B cell (primary cell): ENCODE measurements around the gene ZNF716. TPM values are rescaled to one million over a fixed set of nuclear protein-coding genes. Genes with fewer than 3 reads are reported as not detected.
"Not testable (repeated sequence)": the region's sequence is repeated elsewhere in the genome, so short reads cannot be mapped to it uniquely, and the experiment has no call there.

Experiments used
- ATAC-seq: fragments of 200-7000 bp; cut with Tn5 transposase; one replicate; pipeline ENCODE4 v1.10.0; 2021; ENCODE audit warnings: low read depth, mild to moderate bottlenecking, moderate number of reproducible peaks, moderate library complexity
- CTCF ChIA-PET: fragments of 350-600 bp; sonication (Branson Sonifier 250); formaldehyde crosslinking; loops from one replicate; lab custom pipeline; 2021; ENCODE audit warnings: antibody characterized with exemption, inconsistent platforms; lab: Charles Lee
- POLR2A ChIA-PET: fragments of 350-600 bp; sonication (Branson Sonifier 250); formaldehyde crosslinking; loops from one replicate; lab custom pipeline; 2021; ENCODE audit warnings: antibody characterized with exemption; lab: Charles Lee
- DNase-seq: peaks from one replicate; pipeline ENCODE4 v3.0.0; 2013
- H2AFZ ChIP-seq: 2 replicates; pipeline ENCODE4 v1.6.1; 2012; ENCODE audit warnings: mild to moderate bottlenecking, low read depth, low read length; ENCODE audit not compliant: insufficient read depth, poor library complexity, severe bottlenecking
- H3K27ac ChIP-seq, 2 donors: 1 replicate in 1 of 2; 2 replicates in 1 of 2; pipeline ENCODE4 v1.5.1; 2012 to 2013; ENCODE audit warnings: low read length in 2 of 2, mild to moderate bottlenecking in 2 of 2, moderate library complexity in 1 of 2
- H3K27me3 ChIP-seq, 4 experiments: fragments of 200-600 bp in 1 of 4; sonication (generic) in 1 of 4; replicated peaks in 1 of 4; 1 replicate in 2 of 4; 2 replicates in 2 of 4; pipeline versions ENCODE4 v1.6.1 to v1.7.0; 2013 to 2016; ENCODE audit warnings: low read length in 3 of 4, mild to moderate bottlenecking in 2 of 4, mixed read lengths in 1 of 4, moderate library complexity in 1 of 4; ENCODE audit not compliant: insufficient read depth in 4 of 4, control insufficient read depth in 3 of 4; ENCODE audit errors: control extremely low read depth in 1 of 4
- H3K36me3 ChIP-seq, 2 experiments: replicated peaks in 1 of 2; 1 replicate in 1 of 2; 2 replicates in 1 of 2; pipeline versions ENCODE4 v1.6.1 to v1.7.1; 2013; ENCODE audit warnings: low read length in 1 of 2; ENCODE audit not compliant: insufficient read depth in 2 of 2, control insufficient read depth in 1 of 2; ENCODE audit errors: control extremely low read depth in 1 of 2, extremely low read depth in 1 of 2
- H3K4me1 ChIP-seq, 2 donors: fragments of 200-600 bp in 1 of 2; sonication (generic) in 1 of 2; 1 replicate in 1 of 2; 2 replicates in 1 of 2; pipeline versions ENCODE4 v1.5.1 to v1.6.1; 2013 to 2017; ENCODE audit warnings: low read length in 2 of 2; ENCODE audit not compliant: control insufficient read depth in 2 of 2, insufficient read depth in 2 of 2
- H3K4me2 ChIP-seq: replicated peaks from 2 replicates; pipeline ENCODE3; 2012; ENCODE audit warnings: mild to moderate bottlenecking, low read depth, low read length; ENCODE audit not compliant: poor library complexity, severe bottlenecking
- H3K4me3 ChIP-seq, 5 experiments: fragments of 200-600 bp in 1 of 5; sonication (generic) in 1 of 5; 1 replicate in 3 of 5; 2 replicates in 2 of 5; pipeline versions ENCODE4 v1.5.1 to v1.7.0; 2011 to 2016; ENCODE audit warnings: low read length in 4 of 5, mild to moderate bottlenecking in 4 of 5, low read depth in 2 of 5, control low read depth in 1 of 5, moderate library complexity in 1 of 5; ENCODE audit not compliant: insufficient read depth in 1 of 5; ENCODE audit errors: control extremely low read depth in 1 of 5, extremely low read depth in 1 of 5
- H3K79me2 ChIP-seq: fragments of 200-600 bp; sonication (generic); one replicate; pipeline ENCODE4 v1.6.0; 2016; ENCODE audit warnings: low read length; ENCODE audit not compliant: control insufficient read depth, insufficient read depth
- H3K9ac ChIP-seq: fragments of 200-600 bp; sonication (generic); 2 replicates; pipeline ENCODE4 v1.6.1; 2017; ENCODE audit warnings: mild to moderate bottlenecking, low read length, moderate library complexity
- H3K9me3 ChIP-seq, 3 donors: one replicate each; pipeline versions ENCODE4 v1.6.1 to v1.7.1; 2013; ENCODE audit warnings: low read length in 2 of 3; ENCODE audit not compliant: control insufficient read depth in 2 of 3, insufficient read depth in 1 of 3; ENCODE audit errors: control extremely low read depth in 1 of 3
- H4K20me1 ChIP-seq: 2 replicates; pipeline ENCODE4 v1.6.0; 2012; ENCODE audit warnings: mild to moderate bottlenecking, low read length; ENCODE audit not compliant: insufficient read depth, control insufficient read depth, poor library complexity, severe bottlenecking
- H3K27ac Mint-ChIP-seq: one replicate; pipeline ENCODE4 v1.8.0; 2021; ENCODE audit warnings: mixed read lengths
- H3K27me3 Mint-ChIP-seq: one replicate; pipeline ENCODE4 v1.8.0; 2021; ENCODE audit warnings: mixed read lengths
- H3K4me1 Mint-ChIP-seq: one replicate; pipeline ENCODE4 v1.8.0; 2021; ENCODE audit warnings: mixed read lengths
- H3K4me3 Mint-ChIP-seq: one replicate; pipeline ENCODE4 v1.8.0; 2021; ENCODE audit warnings: mixed read lengths
- H3K9me3 Mint-ChIP-seq: one replicate; pipeline ENCODE4 v1.8.0; 2022; ENCODE audit warnings: mixed read lengths; ENCODE audit not compliant: insufficient read depth
- EZH2 ChIP-seq: IDR thresholded peaks from 2 replicates; pipeline ENCODE4 v1.6.1; 2012; ENCODE audit warnings: borderline replicate concordance, low read depth, mild to moderate bottlenecking, moderate library complexity, low read length; ENCODE audit not compliant: insufficient read depth, poor library complexity, severe bottlenecking
- WGBS: methylation state at CpG from one replicate; pipeline ENCODE4 v1.1.5; 2013; ENCODE audit warnings: missing lambda C conversion rate; ENCODE audit not compliant: insufficient coverage; 5-methylcytosine and 5-hydroxymethylcytosine counted together
- intact Hi-C: fragments of 100-400 bp; cut with micrococcal nuclease; formaldehyde crosslinking; loops from one replicate; pipeline ENCODE4 v1.10.0; 2022
- polyA plus RNA-seq: library from polyadenylated mRNA; depleted of rRNA; stranded (reverse); fragments of >200 nt; gene quantifications from 2 replicates; pipeline ENCODE4 v1.2.3, GENCODE V29; 2012
- total RNA-seq, 2 donors: library from RNA; stranded (reverse); fragments of 120-200 nt in 1 of 2; gene quantifications; 1 replicate in 1 of 2; 2 replicates in 1 of 2; pipeline versions ENCODE4 v1.2.3 to v1.2.4, GENCODE V29; 2013 to 2022
- TF ChIP-seq, protein P1 (sequence below): fragments of 200-600 bp; IDR thresholded peaks from one replicate; pipeline ENCODE4 v1.8.0; 2022; ENCODE audit warnings: antibody characterized with exemption, mild to moderate bottlenecking

Gene ZNF716
- total and polyA plus RNA-seq, 2 donors (not counting 1 experiment from before 2014, with no cell fraction given) = not detected

DNA sequence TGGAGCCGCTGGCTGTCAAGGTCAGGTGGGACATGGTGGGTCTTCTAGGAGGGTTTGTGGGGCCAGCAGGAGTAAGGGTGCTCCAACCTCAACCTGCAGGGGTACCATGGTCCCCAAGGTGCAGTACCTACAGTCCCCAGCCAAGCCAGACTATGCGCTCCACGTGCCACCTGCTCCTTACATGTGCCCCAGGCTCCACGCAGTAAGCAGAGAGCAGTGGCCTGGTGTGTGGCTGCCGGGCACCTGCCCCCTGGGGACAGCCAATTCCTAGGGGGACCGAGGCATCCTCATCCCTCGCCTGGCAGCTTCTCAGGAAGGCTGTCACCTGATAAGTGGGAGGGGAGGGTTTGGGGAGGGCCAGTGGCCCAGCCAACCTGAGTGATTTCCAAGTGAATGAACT is 11.7 kb upstream of the ZNF716 start:
- H3K4me1 ChIP-seq = no peaks in the 10 kb centered on the region
- intact Hi-C loops = no loop called here
- DNase-seq (no peak), ATAC-seq (no peak)
- no peak overlapping the region for H3K9ac ChIP-seq
- POLR2A ChIA-PET = no interaction called here
- no peak overlapping the region for H3K4me3 Mint-ChIP-seq
- CTCF ChIA-PET = no interaction called here
- no peak overlapping the region for H2AFZ ChIP-seq
- 87% methylated on average over 7 of the region's 7 CpGs for WGBS
- H3K79me2 ChIP-seq = no peaks in the 10 kb centered on the region
- H3K27me3 ChIP-seq = no peaks in the 10 kb centered on the region
- H3K4me3 ChIP-seq = no peak overlapping the region
- H3K9me3 Mint-ChIP-seq = peaks cover 1% of the 10 kb centered on the region
- no peaks in the 10 kb centered on the region for H4K20me1 ChIP-seq
- H3K27ac ChIP-seq = no peak overlapping the region
- H3K36me3 ChIP-seq = no peaks in the 10 kb centered on the region
- no peak overlapping the region for H3K27ac Mint-ChIP-seq
- TF ChIP-seq, protein P1, sequence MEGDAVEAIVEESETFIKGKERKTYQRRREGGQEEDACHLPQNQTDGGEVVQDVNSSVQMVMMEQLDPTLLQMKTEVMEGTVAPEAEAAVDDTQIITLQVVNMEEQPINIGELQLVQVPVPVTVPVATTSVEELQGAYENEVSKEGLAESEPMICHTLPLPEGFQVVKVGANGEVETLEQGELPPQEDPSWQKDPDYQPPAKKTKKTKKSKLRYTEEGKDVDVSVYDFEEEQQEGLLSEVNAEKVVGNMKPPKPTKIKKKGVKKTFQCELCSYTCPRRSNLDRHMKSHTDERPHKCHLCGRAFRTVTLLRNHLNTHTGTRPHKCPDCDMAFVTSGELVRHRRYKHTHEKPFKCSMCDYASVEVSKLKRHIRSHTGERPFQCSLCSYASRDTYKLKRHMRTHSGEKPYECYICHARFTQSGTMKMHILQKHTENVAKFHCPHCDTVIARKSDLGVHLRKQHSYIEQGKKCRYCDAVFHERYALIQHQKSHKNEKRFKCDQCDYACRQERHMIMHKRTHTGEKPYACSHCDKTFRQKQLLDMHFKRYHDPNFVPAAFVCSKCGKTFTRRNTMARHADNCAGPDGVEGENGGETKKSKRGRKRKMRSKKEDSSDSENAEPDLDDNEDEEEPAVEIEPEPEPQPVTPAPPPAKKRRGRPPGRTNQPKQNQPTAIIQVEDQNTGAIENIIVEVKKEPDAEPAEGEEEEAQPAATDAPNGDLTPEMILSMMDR = no peak
- no peak for TF ChIP-seq EZH2
- H3K27me3 Mint-ChIP-seq = no peaks in the 10 kb centered on the region
- no peaks in the 10 kb centered on the region for H3K4me1 Mint-ChIP-seq
- H3K4me2 ChIP-seq = no peak overlapping the region
- peaks cover 0 to 51% (median 0%) of the 10 kb centered on the region in 3 donors for H3K9me3 ChIP-seq

DNA sequence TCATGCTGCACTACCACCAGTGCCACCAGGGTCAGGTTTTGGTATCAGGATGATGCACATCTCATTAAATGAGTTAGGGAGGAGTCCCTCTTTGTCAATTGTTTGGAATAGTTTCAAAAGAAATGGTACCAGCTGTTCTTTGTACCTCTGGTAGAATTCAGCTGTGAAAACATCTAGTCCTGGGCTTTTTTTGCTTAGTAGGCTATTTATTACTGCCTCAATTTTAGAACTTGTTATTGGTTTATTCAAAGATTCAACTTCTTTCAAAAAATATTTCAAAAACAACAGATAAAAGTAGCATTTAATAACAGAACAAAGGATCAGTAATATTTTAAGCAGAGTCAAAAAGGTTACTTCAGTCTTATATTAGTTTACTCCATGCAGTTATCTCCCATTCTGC is 6.4 kb upstream of the ZNF716 start:
- CTCF ChIA-PET = no interaction called here
- Histone ChIP-seq H3K4me3 (no peak overlapping the region), H3K36me3 (no peaks in the 10 kb centered on the region), H3K27ac (no peak overlapping the region), H3K9me3 (peaks cover 0 to 47% (median 0%) of the 10 kb centered on the region in 3 donors), H3K4me2 (no peak overlapping the region), H2AFZ (no peak overlapping the region), H3K79me2 (no peaks in the 10 kb centered on the region), H3K4me1 (no peaks in the 10 kb centered on the region), H4K20me1 (no peaks in the 10 kb centered on the region), H3K9ac (no peak overlapping the region), H3K27me3 (no peaks in the 10 kb centered on the region)
- TF ChIP-seq, protein P1 = no peak
- TF ChIP-seq EZH2 = no peak
- Mint-ChIP-seq H3K27ac (no peak overlapping the region), H3K27me3 (no peaks in the 10 kb centered on the region), H3K4me1 (no peaks in the 10 kb centered on the region), H3K4me3 (no peak overlapping the region), H3K9me3 (peaks cover 3% of the 10 kb centered on the region)
- DNase-seq (no peak), ATAC-seq (no peak)
- intact Hi-C loops = no loop called here
- POLR2A ChIA-PET = no interaction called here

DNA sequence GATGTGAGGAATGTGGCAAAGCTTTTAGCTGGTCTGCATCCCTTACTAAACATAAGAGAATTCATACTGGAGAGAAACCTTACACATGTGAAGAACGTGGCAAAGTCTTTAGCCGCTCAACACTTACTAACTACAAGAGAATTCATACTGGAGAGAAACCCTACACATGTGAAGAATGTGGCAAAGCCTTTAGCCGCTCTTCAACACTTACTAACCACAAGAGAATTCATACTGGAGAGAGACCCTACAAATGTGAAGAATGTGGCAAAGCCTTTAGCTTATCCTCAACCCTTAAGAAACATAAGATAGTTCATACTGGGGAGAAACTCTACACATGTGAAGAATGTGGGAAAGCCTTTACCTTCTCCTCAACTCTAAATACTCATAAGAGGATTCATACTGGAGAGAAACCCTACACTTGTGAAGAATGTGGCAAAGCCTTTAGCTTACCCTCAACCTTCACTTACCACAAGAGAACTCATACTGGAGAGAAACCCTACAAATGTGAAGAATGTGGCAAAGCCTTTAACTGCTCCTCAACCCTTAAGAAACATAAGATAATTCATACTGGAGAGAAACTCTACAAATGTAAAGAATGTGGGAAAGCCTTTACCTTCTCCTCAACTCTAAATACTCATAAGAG is 19.3 kb downstream of the ZNF716 start:
- H3K9me3 Mint-ChIP-seq = peaks cover 20% of the 10 kb centered on the region
- CTCF ChIA-PET, H4K20me1 ChIP-seq, ATAC-seq, H3K4me3 Mint-ChIP-seq, H2AFZ ChIP-seq, DNase-seq, H3K4me3 ChIP-seq, H3K4me2 ChIP-seq, H3K27ac Mint-ChIP-seq, intact Hi-C loops, H3K4me1 ChIP-seq, H3K36me3 ChIP-seq, H3K4me1 Mint-ChIP-seq, POLR2A ChIA-PET, H3K9ac ChIP-seq, H3K27me3 Mint-ChIP-seq, H3K27ac ChIP-seq, H3K27me3 ChIP-seq, H3K79me2 ChIP-seq: not testable (repeated sequence)
- 83% methylated on average over 2 of the region's 3 CpGs for WGBS
- H3K9me3 ChIP-seq = peaks cover 9 to 26% (median 21%) of the 10 kb centered on the region in 3 donors
